ENCODE results near the gene OR2V2. TPM values are rescaled to one million over a fixed set of nuclear protein-coding genes. Genes with fewer than 3 reads are reported as not detected.
A peak's percentile ranks its signal among the peaks of the same experiment; 100 is the strongest.

OR2V2 gene
- total and polyA plus RNA-seq, 8 donors: not detected

DNA sequence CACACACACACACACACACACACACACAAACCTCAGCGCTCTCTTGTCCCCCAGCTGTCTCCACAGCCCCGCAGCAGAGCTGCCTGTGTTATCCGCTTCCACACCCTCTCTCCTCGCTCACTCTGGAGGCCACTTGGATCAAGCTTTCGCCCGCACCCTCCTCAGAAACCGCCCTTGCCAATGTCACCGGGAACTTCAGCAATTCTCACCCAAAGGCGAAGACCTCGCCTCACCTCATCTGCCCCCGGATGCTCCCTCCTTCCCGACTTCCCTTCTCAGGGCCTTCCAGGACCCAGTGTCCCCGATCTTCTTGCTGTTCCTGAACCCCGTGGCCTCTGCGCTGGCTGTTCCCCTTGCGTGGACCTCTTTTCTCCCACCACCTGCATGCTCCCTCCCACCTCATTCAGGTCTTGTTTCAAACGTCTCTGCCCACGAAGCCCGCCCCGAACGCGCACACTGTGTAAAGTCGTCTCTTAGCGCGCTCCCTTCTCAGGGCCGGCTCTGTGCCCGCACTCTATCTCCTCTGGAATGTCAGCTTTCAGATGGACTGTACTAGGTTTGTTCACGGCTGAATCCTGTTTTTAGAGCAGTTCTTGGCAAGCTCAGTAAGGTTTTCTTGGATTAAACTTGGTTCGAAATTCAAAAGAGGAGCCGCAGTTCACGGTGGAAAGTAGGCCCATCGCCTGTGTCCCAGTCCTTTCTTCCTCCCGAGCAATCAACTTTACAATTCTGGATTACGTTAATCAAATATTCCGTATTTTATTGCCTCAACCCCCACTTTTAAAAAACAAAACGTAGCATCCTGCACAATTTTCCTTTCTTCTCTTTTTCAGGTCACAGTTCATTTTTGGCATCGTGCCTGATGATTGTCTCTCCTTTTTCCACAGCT, 58.6 kb downstream of the OR2V2 start:
- TF ChIP-seq, protein P1, sequence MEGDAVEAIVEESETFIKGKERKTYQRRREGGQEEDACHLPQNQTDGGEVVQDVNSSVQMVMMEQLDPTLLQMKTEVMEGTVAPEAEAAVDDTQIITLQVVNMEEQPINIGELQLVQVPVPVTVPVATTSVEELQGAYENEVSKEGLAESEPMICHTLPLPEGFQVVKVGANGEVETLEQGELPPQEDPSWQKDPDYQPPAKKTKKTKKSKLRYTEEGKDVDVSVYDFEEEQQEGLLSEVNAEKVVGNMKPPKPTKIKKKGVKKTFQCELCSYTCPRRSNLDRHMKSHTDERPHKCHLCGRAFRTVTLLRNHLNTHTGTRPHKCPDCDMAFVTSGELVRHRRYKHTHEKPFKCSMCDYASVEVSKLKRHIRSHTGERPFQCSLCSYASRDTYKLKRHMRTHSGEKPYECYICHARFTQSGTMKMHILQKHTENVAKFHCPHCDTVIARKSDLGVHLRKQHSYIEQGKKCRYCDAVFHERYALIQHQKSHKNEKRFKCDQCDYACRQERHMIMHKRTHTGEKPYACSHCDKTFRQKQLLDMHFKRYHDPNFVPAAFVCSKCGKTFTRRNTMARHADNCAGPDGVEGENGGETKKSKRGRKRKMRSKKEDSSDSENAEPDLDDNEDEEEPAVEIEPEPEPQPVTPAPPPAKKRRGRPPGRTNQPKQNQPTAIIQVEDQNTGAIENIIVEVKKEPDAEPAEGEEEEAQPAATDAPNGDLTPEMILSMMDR (IDR thresholded peaks at IDR 0.05): no peak
- 37 to 40% methylated on average over 37 of the region's 37 CpGs for WGBS, 2 donors
- Histone ChIP-seq H3K36me3 (no peaks in the 10 kb centered on the region), H3K27ac (no peak overlapping the region), H3K4me1 (peaks cover 0 to 8% (median 0%) of the 10 kb centered on the region in 3 donors), H3K9me3 (no peaks in the 10 kb centered on the region), H3K27me3 (no peaks in the 10 kb centered on the region), H3K4me3 (peak overlapping the region in 2 of 4 donors; percentile 35 to 70)
- FAIRE-seq (no peak), DNase-seq (no peak), ATAC-seq (no peak)
- intact Hi-C loops (cut with DNase I): no loop called here

- WGBS, 2 donors: 0 to 1% methylated on average over 36 of the region's 36 CpGs
- DNase-seq (peak; percentile 57 to 87 (median 82)), FAIRE-seq (no peak)
Measured at GRCh38 chr5:181207214-181207959, 60.0 kb downstream of the OR2V2 start.

GRCh38 chr5:181207960-181208253, 60.5 kb downstream of the OR2V2 start:
- no peaks in the 10 kb centered on the region for H3K36me3 ChIP-seq
- WGBS, 2 donors: 35 to 36% methylated on average over 3 of the region's 3 CpGs
- DNase-seq (no peak), ATAC-seq (no peak), FAIRE-seq (no peak)
- no peaks in the 10 kb centered on the region for H3K27me3 ChIP-seq
- TF ChIP-seq, protein P1 (IDR thresholded peaks at IDR 0.05): no peak
- intact Hi-C loops (cut with DNase I): no loop called here
- no peak overlapping the region for H3K4me3 ChIP-seq
- no peaks in the 10 kb centered on the region for H3K9me3 ChIP-seq
- H3K4me1 ChIP-seq: peaks cover 0 to 8% (median 0%) of the 10 kb centered on the region in 3 donors
- peak overlapping the region in 2 of 4 donors; percentile 57 to 64 for H3K27ac ChIP-seq

More at GRCh38 chr5:181207214-181207959, 60.0 kb downstream of the OR2V2 start:
- H3K36me3 ChIP-seq: no peaks in the 10 kb centered on the region
- peak; percentile 55 to 63 (median 60) for ATAC-seq
- H3K9me3 ChIP-seq: no peaks in the 10 kb centered on the region
- TF ChIP-seq, protein P1 (IDR thresholded peaks at IDR 0.05): no peak
- no peaks in the 10 kb centered on the region for H3K27me3 ChIP-seq
- H3K4me1 ChIP-seq: peaks cover 0 to 8% (median 0%) of the 10 kb centered on the region in 3 donors
- peak overlapping the region; percentile 2 to 70 (median 26) for H3K4me3 ChIP-seq
- H3K27ac ChIP-seq: peak overlapping the region in 3 of 4 donors; percentile 48 to 64 (median 57)
- intact Hi-C loops (cut with DNase I): no loop called here

Other genes starting within 250 kb of the OR2V2 start
- gene BTNL8, start 248.4 kb upstream of the OR2V2 start, total RNA-seq: 1 to 10 TPM in 1 of 6 donors, under 1 TPM in 3, not detected in 2; 0.23 to 1.5 (median 0.45) TPM
- under 1 TPM; 0.31 to 0.49 TPM for gene BTNL8, start 248.4 kb upstream of the OR2V2 start, polyA plus RNA-seq
- gene BTNL3, start 158.7 kb upstream of the OR2V2 start, total RNA-seq: under 1 TPM in 2 of 6 donors, not detected in 4; 0.09 to 0.14 TPM
- under 1 TPM in 1 of 2 donors, not detected in 1; 0.14 TPM for gene BTNL3, start 158.7 kb upstream of the OR2V2 start, polyA plus RNA-seq
- 10 to 100 TPM in 1 of 6 donors, 1 to 10 TPM in 5; 2.7 to 21.2 (median 5.6) TPM for gene BTNL9, start 107.3 kb upstream of the OR2V2 start, total RNA-seq
- 10 to 100 TPM; 38.2 to 57.0 TPM for gene BTNL9, start 107.3 kb upstream of the OR2V2 start, polyA plus RNA-seq
- gene OR2V1, start 16.4 kb upstream of the OR2V2 start, total RNA-seq: not detected
- not detected for gene OR2V1, start 16.4 kb upstream of the OR2V2 start, polyA plus RNA-seq
- 10 to 100 TPM in 1 of 6 donors, 1 to 10 TPM in 5; 1.9 to 11.1 (median 3.9) TPM for gene TRIM7, start 57.6 kb downstream of the OR2V2 start, total RNA-seq
- 1 to 10 TPM; 2.4 to 3.0 TPM for gene TRIM7, start 57.6 kb downstream of the OR2V2 start, polyA plus RNA-seq
- gene TRIM41, start 75.7 kb downstream of the OR2V2 start, total RNA-seq: 10 to 100 TPM; 11.4 to 22.1 (median 12.1) TPM
- gene TRIM41, start 75.7 kb downstream of the OR2V2 start, polyA plus RNA-seq: 10 to 100 TPM; 17.3 to 28.7 TPM
- 1,000 to 10,000 TPM in 5 of 6 donors, 100 to 1,000 TPM in 1; 974 to 1,629 (median 1,266) TPM for gene RACK1, start 96.3 kb downstream of the OR2V2 start, total RNA-seq
- 1,000 to 10,000 TPM; 1,162 to 1,304 TPM for gene RACK1, start 96.3 kb downstream of the OR2V2 start, polyA plus RNA-seq
- 10 to 100 TPM in 1 of 6 donors, 1 to 10 TPM in 5; 5.6 to 10.4 (median 7.4) TPM for gene TRIM52, start 113.6 kb downstream of the OR2V2 start, total RNA-seq
- gene TRIM52, start 113.6 kb downstream of the OR2V2 start, polyA plus RNA-seq: 10 to 100 TPM; 12.8 to 18.1 TPM
- under 1 TPM in 2 of 6 donors, not detected in 4; 0.23 to 0.24 TPM for gene OR4F3, start 219.7 kb downstream of the OR2V2 start, total RNA-seq
- not detected for gene OR4F3, start 219.7 kb downstream of the OR2V2 start, polyA plus RNA-seq